Activated T-helper 17 cell treated with anti-CD3 and anti-CD28 coated beads, Interleukin-2, amount 50 U/mL, for 72 hours (primary cell): ENCODE results near the gene TANGO2. TPM values are rescaled to one million over a fixed set of nuclear protein-coding genes. Genes with fewer than 3 reads are reported as not detected.

ENCODE experiments used
- ATAC-seq: fragments of 150-1000 bp; cut with Tn5 transposase; replicated peaks from 2 replicates; pipeline ENCODE4 v1.10.0; 2021; ENCODE audit warnings: mild to moderate bottlenecking, moderate library complexity
- H3K27ac Mint-ChIP-seq: one replicate; pipeline ENCODE4 v1.8.0; 2022; ENCODE audit warnings: mixed read lengths
- H3K27me3 Mint-ChIP-seq: one replicate; pipeline ENCODE4 v1.8.0; 2022; ENCODE audit warnings: mixed read lengths
- H3K36me3 Mint-ChIP-seq: one replicate; pipeline ENCODE4 v1.8.0; 2022; ENCODE audit warnings: low read depth, mild to moderate bottlenecking, mixed read lengths
- H3K4me1 Mint-ChIP-seq: one replicate; pipeline ENCODE4 v1.8.0; 2022; ENCODE audit warnings: mixed read lengths
- H3K4me3 Mint-ChIP-seq: one replicate; pipeline ENCODE4 v1.8.0; 2022; ENCODE audit warnings: mild to moderate bottlenecking, mixed read lengths
- H3K9me3 Mint-ChIP-seq: one replicate; pipeline ENCODE4 v1.8.0; 2022; ENCODE audit warnings: mixed read lengths
- total RNA-seq, 2 donors: library from RNA; stranded (reverse); gene quantifications; one replicate each; pipeline ENCODE4 v1.2.3, GENCODE V29; 2022

TANGO2 gene
- total RNA-seq, 2 donors from 2014 or later, result 19.3 to 28.2 TPM

DNA sequence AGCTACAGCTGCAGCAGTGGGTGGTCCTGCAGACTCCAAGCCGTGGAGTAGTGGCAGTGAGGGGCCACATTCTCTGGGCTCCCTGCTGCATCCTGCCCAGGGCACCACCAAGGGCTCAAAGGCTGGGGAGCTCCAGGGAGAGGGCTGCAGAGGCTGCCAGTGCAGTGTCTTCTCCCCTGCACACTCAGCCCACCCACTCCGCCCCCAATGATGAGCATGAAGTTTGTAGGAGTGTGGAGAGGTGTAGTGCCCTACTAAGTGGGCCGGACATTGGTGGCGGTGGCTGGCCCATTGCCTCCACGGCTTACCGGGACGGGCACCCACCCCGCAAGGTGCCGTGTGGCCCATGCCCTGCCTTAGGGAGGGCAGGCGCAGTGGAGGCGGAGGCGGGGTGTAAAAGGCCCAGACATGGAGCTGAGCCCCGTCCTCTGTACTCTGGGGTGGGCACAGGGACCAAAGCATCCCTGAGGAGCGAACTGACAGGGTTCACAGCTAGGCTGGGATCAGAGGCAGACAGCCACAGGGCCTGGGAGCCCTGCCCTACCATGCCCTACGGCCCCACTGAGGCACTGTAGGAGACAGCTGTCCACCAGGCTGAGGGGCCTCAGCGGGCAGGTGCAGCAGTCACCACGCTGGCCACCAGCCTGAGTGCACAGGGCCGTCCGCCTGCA, 23.2 kb upstream of the TANGO2 start:
- Mint-ChIP-seq H3K4me3 (no peak overlapping the region), H3K4me1 (peaks cover 6% of the 10 kb centered on the region), H3K9me3 (no peaks in the 10 kb centered on the region), H3K27me3 (peaks cover 6% of the 10 kb centered on the region), H3K27ac (no peak overlapping the region), H3K36me3 (no peaks in the 10 kb centered on the region)
- ATAC-seq, result no peak

DNA sequence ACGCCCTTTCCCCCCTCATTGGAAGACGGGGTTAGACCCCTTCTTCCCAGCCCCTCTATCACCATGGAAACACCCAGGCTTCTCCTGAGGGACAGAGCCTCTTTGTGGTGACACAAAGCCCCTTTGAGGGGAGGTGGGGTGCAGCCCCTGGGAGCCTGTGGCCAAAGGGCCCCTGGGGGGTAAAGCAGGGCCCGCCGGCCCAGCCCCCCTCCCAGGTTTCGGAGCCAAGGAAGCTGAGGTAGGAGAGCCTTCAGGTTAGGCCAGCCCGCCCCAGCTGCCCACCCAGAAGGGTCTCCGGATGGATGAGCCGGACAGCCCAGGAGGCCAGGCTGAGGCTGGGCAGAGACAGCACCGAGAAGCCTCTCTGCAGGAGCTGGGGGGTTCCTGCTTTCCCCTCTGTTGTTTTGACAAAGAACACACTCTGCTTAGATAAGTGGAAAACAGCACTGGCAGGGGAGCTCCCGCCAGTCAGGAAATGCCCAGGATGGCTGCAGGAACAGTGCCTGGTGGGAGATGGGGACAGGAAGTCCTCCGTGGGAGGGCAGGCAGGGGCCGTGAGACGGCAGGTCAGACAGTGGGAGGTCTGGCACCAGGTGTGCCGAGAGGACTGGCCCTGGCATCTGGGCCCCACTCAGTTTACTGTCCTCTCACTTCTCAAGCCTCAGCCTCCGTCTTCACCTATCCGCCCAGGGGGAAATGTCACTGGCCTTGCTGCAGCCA, 22.5 kb upstream of the TANGO2 start:
- Mint-ChIP-seq H3K27me3 (peaks cover 6% of the 10 kb centered on the region), H3K9me3 (no peaks in the 10 kb centered on the region), H3K36me3 (no peaks in the 10 kb centered on the region), H3K27ac (no peak overlapping the region), H3K4me3 (no peak overlapping the region), H3K4me1 (peaks cover 6% of the 10 kb centered on the region)
- ATAC-seq, result no peak

DNA sequence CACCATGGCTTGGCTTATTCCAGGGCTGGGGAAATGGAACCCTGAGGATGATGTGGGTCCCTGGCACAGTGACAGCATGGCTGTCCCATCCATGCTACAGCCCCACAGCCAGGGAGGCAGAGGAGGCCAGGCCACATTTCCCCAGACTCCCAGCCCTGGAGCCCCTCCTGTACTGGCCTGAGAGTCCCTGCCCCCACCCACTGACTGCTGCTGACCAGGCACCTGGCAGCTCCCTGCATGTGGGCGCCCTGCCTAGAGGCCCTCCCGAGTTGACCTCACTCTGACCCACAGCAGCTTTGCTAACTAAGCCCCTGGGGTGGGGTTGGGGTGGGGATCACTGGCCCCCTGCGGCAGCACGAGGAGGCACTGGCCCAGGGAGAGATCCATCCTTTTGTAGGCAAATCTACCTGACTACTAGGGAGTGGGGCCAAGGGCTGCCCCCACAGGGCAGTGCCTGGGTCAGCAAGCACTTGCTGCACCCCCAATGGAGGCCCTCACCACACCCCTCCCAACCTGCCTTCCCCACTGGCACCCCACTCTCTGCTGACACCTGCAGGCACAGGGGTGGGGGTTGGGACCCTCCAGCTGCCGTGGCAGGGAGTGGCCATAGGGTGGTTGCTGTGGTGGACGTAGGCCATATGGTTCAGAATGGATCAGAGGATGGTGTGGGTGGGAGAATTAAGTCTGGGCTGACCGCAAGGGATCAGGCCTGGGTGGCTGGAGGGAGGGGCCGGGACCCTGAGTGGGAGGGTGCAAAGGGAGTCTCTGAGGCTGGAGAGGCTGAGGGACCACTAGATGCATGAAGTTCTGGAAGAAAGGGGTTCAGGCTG, 21.7 kb upstream of the TANGO2 start:
- ATAC-seq, result no peak
- Mint-ChIP-seq H3K27ac (no peak overlapping the region), H3K36me3 (no peaks in the 10 kb centered on the region), H3K27me3 (peaks cover 4% of the 10 kb centered on the region), H3K4me1 (peaks cover 6% of the 10 kb centered on the region), H3K9me3 (peaks cover under 1% of the 10 kb centered on the region), H3K4me3 (no peak overlapping the region)

GRCh38 chr22:20000246-20001081, 20.4 kb upstream of the TANGO2 start:
- Mint-ChIP-seq H3K4me1 (no peaks in the 10 kb centered on the region), H3K27me3 (no peaks in the 10 kb centered on the region), H3K27ac (no peak overlapping the region), H3K9me3 (peaks cover 4% of the 10 kb centered on the region), H3K4me3 (no peak overlapping the region), H3K36me3 (no peaks in the 10 kb centered on the region)
- no peak for ATAC-seq

GRCh38 chr22:20001082-20001638, 19.8 kb upstream of the TANGO2 start:
- peaks cover 4% of the 10 kb centered on the region for H3K9me3 Mint-ChIP-seq
- H3K36me3 Mint-ChIP-seq, result no peaks in the 10 kb centered on the region
- no peak for ATAC-seq
- H3K27me3 Mint-ChIP-seq, result no peaks in the 10 kb centered on the region
- H3K4me3 Mint-ChIP-seq, result no peak overlapping the region
- H3K4me1 Mint-ChIP-seq, result no peaks in the 10 kb centered on the region
- no peak overlapping the region for H3K27ac Mint-ChIP-seq

- H3K27ac Mint-ChIP-seq, result no peak overlapping the region
- no peaks in the 10 kb centered on the region for H3K36me3 Mint-ChIP-seq
- ATAC-seq, result no peak
- H3K4me3 Mint-ChIP-seq, result no peak overlapping the region
- H3K9me3 Mint-ChIP-seq, result peaks cover 4% of the 10 kb centered on the region
- no peaks in the 10 kb centered on the region for H3K4me1 Mint-ChIP-seq
- H3K27me3 Mint-ChIP-seq, result no peaks in the 10 kb centered on the region
Measured at GRCh38 chr22:20002128-20002527, 18.8 kb upstream of the TANGO2 start.

GRCh38 chr22:20002636-20003035, 18.3 kb upstream of the TANGO2 start:
- no peak overlapping the region for H3K27ac Mint-ChIP-seq
- no peaks in the 10 kb centered on the region for H3K36me3 Mint-ChIP-seq
- H3K27me3 Mint-ChIP-seq, result no peaks in the 10 kb centered on the region
- no peaks in the 10 kb centered on the region for H3K4me1 Mint-ChIP-seq
- peaks cover 4% of the 10 kb centered on the region for H3K9me3 Mint-ChIP-seq
- no peak overlapping the region for H3K4me3 Mint-ChIP-seq
- no peak for ATAC-seq

DNA sequence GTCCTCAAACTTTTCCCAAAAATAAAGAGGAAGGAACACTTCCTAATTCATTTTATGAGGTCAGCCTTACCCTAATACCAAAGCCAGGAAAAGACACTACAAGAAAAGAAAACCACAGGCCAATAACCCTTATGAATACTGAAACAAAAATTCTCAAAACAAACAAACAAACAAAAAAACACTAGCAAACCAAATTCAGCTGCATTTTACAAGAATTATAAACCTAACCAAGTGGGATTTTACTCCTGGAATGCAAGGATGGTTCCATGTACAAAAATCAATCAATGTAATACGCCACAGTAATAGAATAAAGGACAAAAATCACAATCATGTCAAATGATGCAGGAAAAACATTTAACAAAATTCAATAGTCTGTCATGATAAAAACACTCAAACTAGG, 17.6 kb upstream of the TANGO2 start:
- Mint-ChIP-seq H3K4me3 (no peak overlapping the region), H3K4me1 (no peaks in the 10 kb centered on the region), H3K27ac (no peak overlapping the region)

DNA sequence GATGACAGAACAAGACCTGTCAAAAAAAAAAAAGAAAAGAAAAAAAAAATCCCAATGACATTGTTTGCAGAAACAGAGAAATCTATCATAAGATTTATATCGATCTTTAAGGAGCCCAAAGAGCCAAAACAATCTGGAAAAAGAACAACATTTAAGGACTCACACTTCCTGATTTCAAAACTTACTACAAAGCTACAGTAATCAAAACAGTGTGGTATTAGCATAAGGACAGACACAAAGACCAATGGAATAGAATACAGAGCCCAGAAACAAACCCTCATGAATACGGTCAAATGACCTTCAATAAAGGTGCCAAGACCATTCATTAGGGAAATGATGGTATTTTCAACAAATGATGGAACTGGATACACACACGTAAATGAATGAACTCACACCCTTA, 16.4 kb upstream of the TANGO2 start:
- H3K4me3 Mint-ChIP-seq, result no peak overlapping the region
- no peak overlapping the region for H3K27ac Mint-ChIP-seq
- ATAC-seq, result no peak
- no peaks in the 10 kb centered on the region for H3K36me3 Mint-ChIP-seq
- peaks cover 4% of the 10 kb centered on the region for H3K9me3 Mint-ChIP-seq
- H3K27me3 Mint-ChIP-seq, result no peaks in the 10 kb centered on the region
- no peaks in the 10 kb centered on the region for H3K4me1 Mint-ChIP-seq

More for the DNA sequence above, 17.6 kb upstream of the TANGO2 start:
- Mint-ChIP-seq H3K27me3 (no peaks in the 10 kb centered on the region), H3K36me3 (no peaks in the 10 kb centered on the region), H3K9me3 (peaks cover 4% of the 10 kb centered on the region)
- ATAC-seq, result no peak

DNA sequence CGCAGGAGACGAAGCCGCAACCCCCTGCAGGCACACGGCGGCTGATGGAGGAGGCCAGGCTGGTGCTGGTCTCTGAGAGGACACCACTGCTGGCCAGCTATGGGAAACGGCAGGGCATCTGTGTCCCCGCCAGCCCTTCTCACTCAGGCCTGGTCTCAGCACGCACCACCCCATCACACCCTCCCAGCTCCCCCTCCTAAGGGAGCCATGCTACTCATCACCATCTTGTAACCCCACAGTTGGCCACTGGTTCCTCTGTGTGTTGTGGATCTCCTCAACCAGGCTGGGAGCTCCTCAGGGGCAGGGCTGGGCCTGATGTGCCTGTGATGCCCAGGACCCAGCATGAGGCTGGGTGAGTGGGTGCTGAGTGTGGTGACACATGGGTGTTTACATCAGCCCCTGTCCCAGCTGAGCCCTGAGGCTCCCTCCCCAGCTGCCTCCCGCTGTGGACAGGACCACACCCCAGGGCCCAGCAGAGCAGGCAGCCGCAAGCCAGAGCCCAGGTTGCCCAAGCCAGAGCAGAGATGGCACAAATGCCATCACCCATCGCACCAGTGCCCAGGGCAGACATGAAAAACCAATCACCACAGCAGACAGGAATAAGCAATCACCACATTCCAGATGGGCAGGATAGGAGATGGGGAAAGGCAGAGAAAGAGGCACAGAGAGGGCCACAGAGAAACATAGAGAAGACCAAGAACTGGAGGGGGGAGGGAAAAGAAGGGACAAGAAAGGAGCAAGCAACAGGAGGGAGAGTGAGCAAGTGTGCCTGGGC, 12.5 kb upstream of the TANGO2 start:
- Mint-ChIP-seq H3K36me3 (no peaks in the 10 kb centered on the region), H3K9me3 (peaks cover 4% of the 10 kb centered on the region), H3K27me3 (no peaks in the 10 kb centered on the region), H3K27ac (no peak overlapping the region), H3K4me1 (no peaks in the 10 kb centered on the region), H3K4me3 (no peak overlapping the region)
- no peak for ATAC-seq

- ATAC-seq, result no peak
- Mint-ChIP-seq H3K27ac (no peak overlapping the region), H3K9me3 (peaks cover 4% of the 10 kb centered on the region), H3K36me3 (no peaks in the 10 kb centered on the region), H3K27me3 (no peaks in the 10 kb centered on the region), H3K4me3 (no peak overlapping the region), H3K4me1 (no peaks in the 10 kb centered on the region)
Measured at GRCh38 chr22:20009018-20009491, 11.9 kb upstream of the TANGO2 start.

- Mint-ChIP-seq H3K36me3 (no peaks in the 10 kb centered on the region), H3K4me3 (no peak overlapping the region), H3K27me3 (no peaks in the 10 kb centered on the region), H3K9me3 (no peaks in the 10 kb centered on the region), H3K27ac (no peak overlapping the region), H3K4me1 (no peaks in the 10 kb centered on the region)
- no peak for ATAC-seq
Measured at GRCh38 chr22:20009582-20010306, 11.2 kb upstream of the TANGO2 start.
